Amygdala (tissue), 56 donors: ENCODE measurements around the gene MOV10L1.
A peak's percentile ranks its signal among the peaks of the same experiment; 100 is the strongest.

Experiments used
- DNase-seq, 56 donors: peaks; one replicate each; lab custom pipeline; 2025; lab: John Stamatoyannopoulos, UW

The MOV10L1 gene

GRCh38 chr22:50089682-50090411, at the start of gene MOV10L1:
Gene MOV10L1, plus strand, starts transcription at chr22:50090006. Its CDS starts 83 bp downstream, at chr22:50090089.
- DNase-seq: peak in 11 of 56 donors; percentile 23 to 53 (median 34)

- no peak for DNase-seq
Measured at GRCh38 chr22:50040717-50041116, 49.1 kb upstream of the MOV10L1 start.

GRCh38 chr22:50041361-50042065, 48.3 kb upstream of the MOV10L1 start:
- no peak for DNase-seq

GRCh38 chr22:50044485-50045118, 45.2 kb upstream of the MOV10L1 start:
- DNase-seq: no peak

GRCh38 chr22:50045211-50046018, 44.4 kb upstream of the MOV10L1 start:
- no peak for DNase-seq

GRCh38 chr22:50046019-50046415, 43.8 kb upstream of the MOV10L1 start:
- DNase-seq: no peak

GRCh38 chr22:50046481-50047245, 43.1 kb upstream of the MOV10L1 start:
- no peak for DNase-seq

GRCh38 chr22:50047346-50047745, 42.5 kb upstream of the MOV10L1 start:
- no peak for DNase-seq

- no peak for DNase-seq
Measured at GRCh38 chr22:50048061-50048765, 41.6 kb upstream of the MOV10L1 start.

GRCh38 chr22:50048836-50049235, 41.0 kb upstream of the MOV10L1 start:
- DNase-seq: no peak

- no peak for DNase-seq
Measured at GRCh38 chr22:50049299-50050195, 40.3 kb upstream of the MOV10L1 start.

GRCh38 chr22:50051930-50052329, 37.9 kb upstream of the MOV10L1 start:
- DNase-seq: no peak

- no peak for DNase-seq
Measured at GRCh38 chr22:50053861-50054260, 35.9 kb upstream of the MOV10L1 start.

GRCh38 chr22:50056214-50056972, 33.4 kb upstream of the MOV10L1 start:
- DNase-seq: no peak

GRCh38 chr22:50057278-50058060, 32.3 kb upstream of the MOV10L1 start:
- no peak for DNase-seq

GRCh38 chr22:50058061-50058905, 31.5 kb upstream of the MOV10L1 start, which contains the start of gene TTLL8:
Gene TTLL8, minus strand, starts transcription at chr22:50058298.
- no peak for DNase-seq
